ENCODE results near the gene TGFBR1. TPM values are rescaled to one million over a fixed set of nuclear protein-coding genes. Genes with fewer than 3 reads are reported as not detected.

The TGFBR1 gene
- 206 TPM for total RNA-seq (ENCODE audit: unreplicated experiment)
- long read RNA-seq, full-length matches to known transcripts = 1 of 6 reads
- long read RNA-seq, partial matches to known transcripts = 0 of 6 reads
- long read RNA-seq, other reads (novel, unspliced or antisense) = 5 of 6 reads

GRCh38 chr9:99104459-99105151, at the start of gene TGFBR1:
Gene TGFBR1 (plus strand): TSS chr9:99105113. CDS start chr9:99105206, 93 bp downstream.
- TF ChIP-seq CTCF (IDR thresholded peaks at IDR 0.05; ENCODE audit: unreplicated experiment) = no peak
- Mint-ChIP-seq H3K36me3 (ENCODE audit: low read depth, unreplicated experiment) (peaks cover 4% of the 10 kb centered on the region), H3K27me3 (ENCODE audit: unreplicated experiment) (peaks cover 7% of the 10 kb centered on the region), H3K4me1 (ENCODE audit: unreplicated experiment) (peaks cover 46% of the 10 kb centered on the region), H3K4me3 (ENCODE audit: unreplicated experiment) (peak within 1 kb of the TSS; percentile 96), H3K27ac (ENCODE audit: unreplicated experiment) (peak within 1 kb of the TSS; percentile 87), H3K9me3 (ENCODE audit: unreplicated experiment) (no peaks in the 10 kb centered on the region)
- peak; percentile 97 for DNase-seq (ENCODE audit: low spot score)

- Mint-ChIP-seq H3K4me3 (ENCODE audit: unreplicated experiment) (no peak overlapping the region), H3K4me1 (ENCODE audit: unreplicated experiment) (peaks cover 11% of the 10 kb centered on the region), H3K36me3 (ENCODE audit: low read depth, unreplicated experiment) (peaks cover 25% of the 10 kb centered on the region), H3K27me3 (ENCODE audit: unreplicated experiment) (no peaks in the 10 kb centered on the region), H3K27ac (ENCODE audit: unreplicated experiment) (no peak overlapping the region), H3K9me3 (ENCODE audit: unreplicated experiment) (no peaks in the 10 kb centered on the region)
- TF ChIP-seq CTCF (IDR thresholded peaks at IDR 0.05; ENCODE audit: unreplicated experiment) = no peak
- DNase-seq (ENCODE audit: low spot score) = no peak
Observed at GRCh38 chr9:99055384-99055783, 49.5 kb upstream of the TGFBR1 start.

GRCh38 chr9:99056186-99056585, 48.7 kb upstream of the TGFBR1 start:
- no peaks in the 10 kb centered on the region for H3K9me3 Mint-ChIP-seq (ENCODE audit: unreplicated experiment)
- no peaks in the 10 kb centered on the region for H3K27me3 Mint-ChIP-seq (ENCODE audit: unreplicated experiment)
- no peak overlapping the region for H3K4me3 Mint-ChIP-seq (ENCODE audit: unreplicated experiment)
- no peak for DNase-seq (ENCODE audit: low spot score)
- H3K36me3 Mint-ChIP-seq (ENCODE audit: low read depth, unreplicated experiment) = peaks cover 25% of the 10 kb centered on the region
- H3K4me1 Mint-ChIP-seq (ENCODE audit: unreplicated experiment) = peaks cover 11% of the 10 kb centered on the region
- TF ChIP-seq CTCF (IDR thresholded peaks at IDR 0.05; ENCODE audit: unreplicated experiment) = no peak
- no peak overlapping the region for H3K27ac Mint-ChIP-seq (ENCODE audit: unreplicated experiment)

GRCh38 chr9:99056886-99057664, 47.8 kb upstream of the TGFBR1 start:
- Mint-ChIP-seq H3K27me3 (ENCODE audit: unreplicated experiment) (no peaks in the 10 kb centered on the region), H3K4me1 (ENCODE audit: unreplicated experiment) (peaks cover 11% of the 10 kb centered on the region), H3K27ac (ENCODE audit: unreplicated experiment) (no peak overlapping the region), H3K36me3 (ENCODE audit: low read depth, unreplicated experiment) (peaks cover 25% of the 10 kb centered on the region), H3K4me3 (ENCODE audit: unreplicated experiment) (no peak overlapping the region), H3K9me3 (ENCODE audit: unreplicated experiment) (no peaks in the 10 kb centered on the region)
- DNase-seq (ENCODE audit: low spot score) = no peak
- no peak for TF ChIP-seq CTCF (IDR thresholded peaks at IDR 0.05; ENCODE audit: unreplicated experiment)
